ENCODE data around the gene PKD2L2.
A peak's percentile ranks its signal among the peaks of the same experiment; 100 is the strongest.
"Not testable (repeated sequence)": the region's sequence is repeated elsewhere in the genome, so short reads cannot be mapped to it uniquely, and the experiment has no call there.

PKD2L2 gene

DNA sequence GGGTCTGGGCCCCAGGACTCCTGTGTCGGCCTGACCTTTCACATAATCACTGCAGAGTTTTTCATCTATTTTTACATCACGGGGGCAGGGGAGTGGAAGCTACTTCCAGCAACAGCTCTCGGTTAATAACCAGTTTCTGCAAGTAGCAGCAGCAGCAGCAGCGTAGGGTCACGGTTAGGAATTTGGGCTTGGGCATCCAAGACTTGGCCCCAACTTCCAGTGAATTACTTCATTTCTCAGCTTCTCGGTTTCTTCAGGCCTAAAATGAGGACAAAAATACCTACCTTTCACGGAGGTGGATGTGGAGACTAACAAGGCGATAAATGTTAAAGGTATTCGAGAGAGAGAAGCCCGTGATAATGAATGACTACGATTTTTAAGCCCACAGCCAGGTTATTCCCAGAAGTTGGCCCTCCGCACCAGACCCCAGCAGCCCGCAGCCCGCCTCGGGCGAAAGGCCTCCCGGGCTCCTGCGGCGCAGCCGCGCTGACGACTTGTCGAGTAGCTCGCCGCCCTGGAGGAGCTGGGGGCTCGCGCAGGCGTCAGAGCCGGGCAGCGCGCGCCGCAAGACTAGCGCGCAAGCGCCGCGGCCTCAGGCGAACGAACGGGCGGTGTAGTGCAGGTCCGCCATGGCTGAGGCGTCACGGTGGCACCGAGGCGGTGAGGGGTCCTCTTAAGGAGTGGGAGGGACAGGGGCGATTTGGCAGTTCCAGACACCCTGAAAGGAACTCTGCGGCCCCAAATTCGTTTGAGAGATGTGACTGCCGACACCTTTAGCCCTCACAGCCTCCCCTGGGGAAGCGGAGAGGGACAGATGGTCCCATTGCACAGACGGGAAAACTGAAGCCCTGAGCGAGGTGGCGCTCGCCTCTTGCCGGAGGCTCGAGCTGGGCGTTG is at the start of gene PKD2L2:
TSS of gene PKD2L2 (plus strand) at position 595 of the 897 bp plus-strand sequence. CDS start at position 630, 35 bp downstream.
- DNase-seq = peak; percentile 75 to 77

DNA sequence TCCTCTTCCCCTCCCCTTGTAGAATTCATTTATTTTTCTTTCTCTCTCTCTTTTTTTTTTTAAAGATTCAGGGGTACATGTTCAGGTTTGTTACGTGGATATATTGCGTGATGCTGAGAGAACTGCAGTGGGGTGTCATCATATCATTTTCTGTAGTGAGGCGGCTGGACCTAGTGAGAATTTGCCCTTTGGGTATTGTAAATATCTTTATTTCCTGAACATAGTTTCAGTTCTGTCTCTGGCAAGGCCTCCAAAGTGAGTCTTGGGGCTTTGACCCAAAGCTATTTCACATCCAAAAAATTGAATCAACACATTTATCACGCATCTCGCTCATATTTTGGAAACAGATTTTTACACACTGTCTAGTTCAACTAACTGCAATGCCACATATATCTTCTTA is 47.0 kb upstream of the PKD2L2 start:
- no peak for DNase-seq

DNA sequence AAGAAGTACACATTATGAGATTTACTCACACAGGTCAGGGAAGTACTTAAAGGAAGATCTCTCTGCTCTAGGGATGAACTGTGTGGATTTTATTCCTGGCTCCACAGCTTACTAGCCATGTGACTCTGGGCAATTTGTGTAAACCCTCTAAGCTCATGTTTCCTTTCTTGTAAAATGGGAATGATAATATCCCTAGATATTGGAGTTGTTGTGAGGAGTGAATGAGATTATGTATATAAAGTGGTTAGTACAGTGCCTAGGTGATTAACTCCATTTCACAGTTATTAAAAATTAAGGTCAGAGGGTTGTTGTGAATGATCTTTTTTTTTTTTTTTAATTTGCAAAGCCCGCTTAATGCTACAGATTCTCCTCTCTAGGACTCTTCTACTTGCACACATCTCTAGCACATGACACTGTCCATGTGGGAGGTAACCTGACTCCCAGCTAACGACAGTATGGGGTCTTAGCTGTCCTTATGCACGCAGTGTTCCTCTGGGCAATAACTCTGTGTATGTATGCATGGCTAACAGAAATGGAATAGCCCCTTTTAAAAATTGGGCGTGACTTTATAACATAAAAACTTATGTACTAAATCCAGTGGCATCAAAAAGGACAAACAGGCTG is 45.5 kb upstream of the PKD2L2 start:
- no peak for DNase-seq

DNA sequence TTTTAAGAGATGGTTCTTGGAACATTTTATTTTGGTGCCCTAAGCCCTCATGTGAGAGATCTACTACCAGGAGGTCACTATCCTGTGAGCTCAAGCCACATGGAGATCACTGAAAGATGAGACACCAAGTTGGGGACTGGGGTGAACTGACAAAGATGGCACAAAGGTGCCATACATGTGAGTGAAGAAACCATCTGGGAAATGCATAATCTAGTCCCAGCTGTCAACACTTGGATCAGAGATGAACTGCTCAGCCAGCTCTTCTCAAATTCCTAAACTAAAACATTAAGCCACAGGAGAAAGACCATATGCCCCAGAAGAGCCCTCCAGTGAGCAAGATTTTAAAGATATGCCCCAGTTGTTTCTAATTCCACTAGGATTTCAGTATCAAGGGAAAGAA is 43.8 kb upstream of the PKD2L2 start:
- no peak for DNase-seq

DNA sequence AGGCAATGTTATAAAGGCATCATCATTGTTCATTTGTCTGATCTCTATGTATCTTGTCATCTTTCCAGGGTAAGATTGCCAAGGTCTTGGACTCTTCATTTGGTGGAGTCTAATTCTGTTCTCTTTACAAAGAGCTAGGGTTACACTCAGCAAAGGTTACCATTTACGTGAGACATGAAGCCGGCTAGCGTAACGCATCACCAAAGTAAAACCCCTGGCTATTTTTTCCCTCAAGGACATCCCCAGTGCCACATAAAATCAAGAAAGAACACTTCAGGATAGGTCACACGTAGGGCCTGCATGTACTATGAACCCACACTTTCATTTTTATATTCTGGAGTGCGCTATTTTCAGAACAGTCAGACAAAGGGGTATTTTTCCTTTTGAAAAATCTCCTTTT is 41.6 kb upstream of the PKD2L2 start:
- DNase-seq = no peak

DNA sequence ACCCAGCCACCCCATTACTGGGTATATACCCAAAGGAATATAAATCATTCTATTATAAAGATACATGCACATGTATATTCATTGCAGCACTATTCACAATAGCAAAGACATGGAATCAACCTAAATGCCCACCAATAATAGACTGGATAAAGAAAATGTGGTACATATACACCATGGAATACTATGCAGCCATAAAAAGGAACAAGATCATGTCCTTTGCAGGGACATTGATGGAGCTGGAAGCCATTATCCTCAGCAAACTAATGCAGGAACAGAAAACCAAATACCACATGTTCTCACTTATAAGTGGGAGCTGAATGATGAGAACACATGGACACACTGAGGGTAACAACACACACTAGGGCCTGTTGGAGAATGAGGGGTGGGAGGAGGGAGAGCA is 36.1 kb upstream of the PKD2L2 start:
- DNase-seq = not testable (repeated sequence)

DNA sequence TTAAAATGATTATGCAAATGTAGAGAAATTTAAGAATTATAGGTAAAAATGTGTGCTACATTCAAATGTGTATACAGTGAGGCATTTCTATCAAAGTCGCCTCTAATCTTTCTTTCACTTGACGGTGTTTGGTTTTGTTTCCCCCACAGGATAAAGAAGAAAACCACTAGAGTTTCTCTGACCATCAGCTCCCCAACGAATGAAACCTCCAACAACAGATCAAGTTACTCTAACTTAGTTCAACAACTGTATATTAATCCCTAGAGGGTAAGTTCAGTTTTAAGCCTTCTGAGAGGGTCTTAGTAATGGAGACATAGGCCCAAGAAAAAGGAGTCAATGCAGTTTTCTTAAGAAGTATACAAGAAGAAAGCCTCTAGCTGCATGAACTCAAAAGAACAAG is 33.1 kb upstream of the PKD2L2 start:
- DNase-seq = no peak

DNA sequence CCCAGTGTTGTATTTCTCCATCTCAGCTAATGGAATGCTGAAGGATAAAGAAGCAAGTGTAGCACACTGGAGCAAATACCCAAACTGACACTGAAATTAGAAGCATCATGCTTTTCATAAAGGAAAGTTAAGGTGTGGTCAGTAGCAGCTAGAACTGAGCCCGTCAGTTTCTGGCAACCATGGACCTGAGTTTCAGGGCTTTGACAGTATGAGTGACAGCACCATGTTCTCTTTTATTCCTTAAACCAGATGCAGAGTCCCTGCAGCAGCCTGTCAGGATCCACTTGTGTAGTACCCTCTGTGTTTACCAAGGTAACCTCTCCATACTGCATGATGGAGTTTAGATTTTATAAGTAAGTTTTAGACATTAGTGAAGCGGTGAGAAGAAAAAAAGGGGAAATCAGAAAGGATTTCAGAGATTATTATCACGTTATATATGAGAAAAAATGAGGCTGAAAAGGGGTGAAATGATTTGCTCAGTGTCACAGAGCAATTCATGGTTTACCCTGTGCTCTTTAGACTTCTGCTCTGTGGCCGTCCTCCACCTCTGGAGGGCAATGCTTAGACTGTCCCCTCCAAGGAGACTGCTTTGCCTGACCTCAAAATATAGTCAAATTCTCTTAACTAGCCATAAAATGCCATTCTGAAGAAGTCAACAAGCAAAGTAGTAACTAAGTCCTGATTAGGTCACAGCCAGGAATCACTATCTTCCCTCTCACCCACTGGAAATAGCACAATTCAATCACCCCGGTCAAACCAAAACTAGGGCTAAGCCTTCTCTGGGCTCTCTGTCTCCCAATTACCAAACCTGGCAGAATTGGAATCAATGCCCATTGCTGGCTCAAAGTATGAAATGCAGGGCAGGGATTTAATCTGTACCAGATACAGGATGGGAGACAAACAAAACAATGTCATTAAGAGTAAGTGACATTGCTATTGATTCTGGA is 32.1 kb upstream of the PKD2L2 start:
- DNase-seq = no peak

DNA sequence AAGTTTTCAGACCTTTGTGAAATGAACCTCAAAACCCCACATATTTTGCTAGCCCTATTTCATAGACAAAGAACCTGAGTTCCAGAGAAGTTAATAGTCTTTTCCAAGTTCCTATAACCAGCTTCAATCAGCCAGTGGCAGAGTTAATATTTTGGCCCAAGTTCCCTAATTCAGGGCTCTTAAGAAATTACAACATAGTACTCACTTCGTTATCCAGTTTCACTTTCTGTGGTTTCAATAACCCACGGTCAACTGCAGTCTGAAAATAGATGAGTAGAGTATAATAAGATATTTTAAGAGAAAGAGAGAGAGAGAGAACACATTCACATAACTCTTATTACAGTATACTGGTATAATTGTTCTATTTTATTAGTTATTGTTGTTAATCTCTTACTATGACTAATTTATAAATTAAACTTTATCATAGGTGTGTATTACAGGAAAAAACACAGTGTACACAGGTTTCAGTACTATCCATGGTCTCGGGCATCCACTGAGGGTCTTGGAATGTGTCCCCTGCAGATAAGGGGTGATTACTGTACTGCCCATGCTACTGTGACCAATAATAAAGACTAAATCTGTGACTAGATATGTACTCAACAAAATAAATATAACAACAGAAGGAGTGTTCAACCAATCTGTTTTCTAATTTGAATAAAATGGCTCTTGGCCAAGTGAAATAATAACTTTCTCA is 30.9 kb upstream of the PKD2L2 start:
- DNase-seq = peak; percentile 76 to 77

DNA sequence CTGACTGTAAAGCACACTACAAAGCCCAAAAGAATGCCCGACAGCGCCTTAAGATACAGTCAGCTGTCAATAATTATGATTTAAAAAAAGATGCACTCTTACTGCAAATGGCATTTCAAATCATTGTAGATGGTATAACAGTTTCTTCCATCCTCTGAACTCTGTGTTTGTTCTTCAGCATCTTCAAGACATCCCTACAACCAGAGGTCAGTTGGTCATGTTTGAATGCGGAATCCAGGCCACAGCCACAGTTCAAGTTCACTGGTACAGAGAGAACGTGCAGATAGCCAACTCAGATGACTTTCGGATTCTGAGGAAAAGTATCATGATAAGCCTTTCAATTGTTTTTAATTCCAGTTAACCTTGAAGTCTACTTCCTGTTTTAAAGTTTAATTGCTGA is 30.3 kb upstream of the PKD2L2 start:
- no peak for DNase-seq

DNA sequence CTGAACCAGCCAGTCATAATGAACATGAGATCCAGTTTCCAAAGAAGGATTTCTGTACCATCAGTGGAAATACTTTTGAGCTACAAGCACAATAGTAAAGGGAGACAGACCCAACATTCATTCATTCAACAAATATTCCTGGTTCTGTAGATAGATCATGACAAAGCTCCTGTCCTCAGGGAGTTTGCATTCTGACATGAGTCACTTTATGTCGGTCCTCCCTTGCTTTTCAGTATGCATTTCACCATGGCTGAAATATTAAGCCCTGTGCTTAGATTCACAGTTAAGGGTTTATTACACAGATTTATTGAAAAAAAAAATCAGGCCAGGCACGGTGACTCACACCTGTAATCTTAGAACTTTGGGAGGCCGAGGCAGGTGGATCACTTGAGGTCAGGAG is 27.0 kb upstream of the PKD2L2 start:
- no peak for DNase-seq

DNA sequence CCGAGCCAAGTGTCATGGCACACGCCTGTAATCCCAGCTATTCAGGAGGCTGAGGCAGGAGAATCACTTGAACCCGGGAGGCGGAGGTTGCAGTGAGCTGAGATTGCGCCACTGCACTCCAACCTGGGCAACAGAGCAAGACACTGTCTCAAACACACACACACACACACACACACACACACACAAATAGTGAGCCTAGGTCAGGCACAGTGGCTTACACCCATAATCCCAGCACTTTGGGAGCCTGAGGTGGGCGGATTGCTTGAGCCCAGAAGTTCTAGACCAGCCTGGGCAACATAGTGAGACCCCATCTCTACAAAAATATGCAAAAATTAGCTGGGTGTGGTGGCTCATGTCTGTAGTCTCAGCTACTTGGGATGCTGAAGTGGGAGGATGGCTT is 25.6 kb upstream of the PKD2L2 start:
- DNase-seq = not testable (repeated sequence)

DNA sequence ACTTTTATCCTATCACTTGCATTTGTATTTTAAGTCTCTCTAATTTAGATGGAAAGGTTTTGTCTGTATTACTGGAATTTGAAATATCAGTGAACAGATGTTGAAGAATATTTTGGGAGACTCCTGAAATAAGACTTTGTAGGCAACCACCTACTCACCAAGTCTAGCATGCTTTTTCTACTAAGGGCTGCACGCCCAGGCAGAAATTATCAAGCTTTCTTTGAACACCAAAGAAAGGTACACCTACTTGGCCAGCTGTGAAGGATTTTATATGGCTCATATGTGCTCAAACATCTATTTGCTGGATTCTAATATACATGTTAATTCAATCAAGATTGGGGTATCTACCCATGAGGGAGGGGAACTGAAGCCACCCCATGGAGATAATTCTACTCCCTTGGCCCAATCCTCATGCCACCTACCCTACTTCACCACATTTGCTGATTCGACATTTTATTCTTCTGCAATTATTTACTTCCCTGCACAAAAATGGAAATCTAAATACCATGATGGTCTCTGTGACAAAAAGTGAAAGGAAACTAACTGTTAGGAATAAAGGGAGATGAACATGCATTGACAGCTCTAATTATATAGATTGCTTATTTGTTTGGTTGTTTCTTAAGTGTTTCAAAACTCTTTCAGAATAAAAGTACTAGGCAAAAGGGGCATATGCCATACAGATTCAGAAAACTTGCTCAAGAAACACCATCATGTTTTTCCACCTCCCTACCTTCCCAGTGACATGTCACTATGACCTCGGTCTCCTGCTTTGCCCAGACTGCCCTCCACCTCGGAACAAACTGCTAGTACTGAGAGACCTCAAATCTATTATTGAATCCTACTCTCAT is 22.5 kb upstream of the PKD2L2 start:
- no peak for DNase-seq

DNA sequence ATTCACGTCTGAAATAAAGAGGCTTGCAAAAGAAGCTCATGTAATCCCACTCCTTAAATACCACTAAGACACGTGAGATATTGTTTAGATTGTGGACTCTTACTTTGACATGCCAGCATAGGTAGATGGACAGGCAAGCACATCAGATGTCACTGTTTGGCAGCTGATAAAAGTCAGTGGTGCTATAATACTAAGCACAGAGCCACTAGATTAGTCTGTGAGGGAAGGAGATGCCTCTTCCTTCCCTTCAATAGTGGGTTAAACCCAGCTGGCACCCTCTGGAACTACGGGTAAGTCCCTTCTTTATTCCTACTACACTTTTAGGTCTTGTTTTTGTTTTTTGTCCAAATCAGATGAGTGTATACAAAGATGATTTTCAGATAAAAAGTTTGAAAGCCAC is 21.6 kb upstream of the PKD2L2 start, which contains the start of gene MYOT:
TSS of gene MYOT (plus strand) at position 197 of the 400 bp plus-strand sequence. CDS start 2,792 bp downstream, outside the sequence.
- no peak for DNase-seq

DNA sequence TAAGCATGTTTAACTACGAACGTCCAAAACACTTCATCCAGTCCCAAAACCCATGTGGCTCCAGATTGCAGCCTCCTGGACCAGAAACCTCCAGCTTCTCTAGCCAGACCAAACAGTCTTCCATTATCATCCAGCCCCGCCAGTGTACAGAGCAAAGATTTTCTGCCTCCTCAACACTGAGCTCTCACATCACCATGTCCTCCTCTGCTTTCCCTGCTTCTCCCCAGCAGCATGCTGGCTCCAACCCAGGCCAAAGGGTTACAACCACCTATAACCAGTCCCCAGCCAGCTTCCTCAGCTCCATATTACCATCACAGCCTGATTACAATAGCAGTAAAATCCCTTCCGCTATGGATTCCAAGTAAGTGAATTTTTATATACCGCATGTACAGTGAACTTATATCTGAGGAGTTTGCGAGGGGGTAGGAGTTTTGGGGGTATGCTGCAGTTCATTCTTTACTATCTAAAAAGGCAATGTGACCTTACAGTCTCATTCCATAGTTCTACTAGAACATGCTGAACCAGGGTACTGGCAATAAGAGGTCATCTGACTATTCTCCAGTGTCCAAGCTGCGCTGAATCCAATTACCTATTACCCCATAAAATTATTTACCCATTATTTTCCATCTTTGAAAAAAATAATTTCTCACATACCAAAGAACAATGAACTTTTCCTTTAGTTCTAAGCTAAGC is 18.5 kb upstream of the PKD2L2 start:
- no peak for DNase-seq

DNA sequence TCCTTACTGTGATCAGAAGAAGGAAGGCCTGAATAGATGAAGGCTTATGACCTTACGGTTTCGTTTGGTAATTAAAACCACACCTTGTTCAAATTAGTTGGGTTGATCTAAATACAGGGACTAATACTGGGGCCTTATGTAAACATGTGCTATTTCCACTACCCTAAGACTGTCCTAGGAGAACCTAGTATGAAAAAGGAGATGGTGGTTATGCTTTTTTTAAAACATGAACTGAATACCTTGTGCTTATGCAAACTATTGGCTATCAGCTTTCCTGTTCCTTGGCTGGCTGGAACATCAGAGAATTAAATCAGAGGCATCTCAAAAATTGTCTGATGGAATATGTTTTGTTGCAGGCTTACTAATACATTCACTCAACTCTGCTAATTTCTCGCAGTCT is 17.7 kb upstream of the PKD2L2 start:
- DNase-seq = no peak

DNA sequence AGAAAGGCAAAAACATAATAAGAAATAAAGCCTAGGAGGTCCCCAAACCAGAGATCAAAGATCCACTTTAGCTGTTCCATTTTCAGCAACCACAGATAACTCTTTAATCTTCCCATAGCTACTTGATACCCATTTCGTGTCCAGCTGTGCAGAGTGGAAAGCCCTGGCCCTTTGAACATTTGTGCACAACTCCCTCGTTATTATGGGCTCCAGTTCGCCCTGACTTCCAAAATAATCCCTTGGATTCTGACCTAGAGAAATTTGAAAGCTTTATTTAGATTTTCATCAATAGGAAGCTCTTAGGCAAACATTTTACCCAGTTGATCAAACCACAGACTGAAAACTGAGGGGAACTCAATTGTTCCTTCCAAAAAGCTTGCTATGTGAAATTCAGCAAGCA is 16.8 kb upstream of the PKD2L2 start:
- no peak for DNase-seq

DNA sequence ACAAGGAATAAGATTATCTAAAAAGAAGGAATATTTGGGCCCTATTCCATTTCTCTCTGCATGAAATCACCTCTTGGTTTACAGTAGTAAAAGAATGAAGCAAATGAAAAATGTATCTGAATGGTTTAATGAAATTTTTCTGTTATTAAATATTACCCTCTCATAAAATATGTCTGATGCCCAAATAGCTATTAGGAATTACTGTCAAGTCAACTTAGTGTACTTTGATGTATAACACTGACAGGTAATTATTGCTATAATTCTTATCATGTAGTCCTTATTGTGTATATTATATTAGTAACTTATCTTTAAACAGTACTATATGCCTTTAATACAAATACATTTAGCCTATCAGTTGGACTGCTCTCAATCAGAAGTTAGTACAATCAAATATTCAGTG is 13.2 kb upstream of the PKD2L2 start:
- DNase-seq = no peak

DNA sequence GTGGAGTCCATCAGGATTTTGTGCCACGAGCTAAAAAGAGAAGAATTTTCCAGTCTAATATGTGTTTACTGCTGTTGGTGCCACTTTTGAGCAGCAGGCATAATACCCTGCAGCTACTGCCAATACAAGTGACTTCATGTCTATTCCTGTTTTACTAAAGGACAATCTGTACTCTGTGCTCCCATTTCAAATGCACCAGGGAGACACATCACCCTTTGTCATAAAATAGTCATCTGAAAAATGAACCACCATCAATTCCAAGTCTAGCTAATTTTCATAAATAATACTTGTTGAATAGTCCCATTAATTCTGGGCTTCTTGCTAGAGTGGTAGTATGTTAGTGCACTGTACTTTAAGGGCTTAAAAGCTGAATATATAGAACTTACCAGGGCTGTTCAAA is 8.9 kb upstream of the PKD2L2 start:
- DNase-seq = no peak

DNA sequence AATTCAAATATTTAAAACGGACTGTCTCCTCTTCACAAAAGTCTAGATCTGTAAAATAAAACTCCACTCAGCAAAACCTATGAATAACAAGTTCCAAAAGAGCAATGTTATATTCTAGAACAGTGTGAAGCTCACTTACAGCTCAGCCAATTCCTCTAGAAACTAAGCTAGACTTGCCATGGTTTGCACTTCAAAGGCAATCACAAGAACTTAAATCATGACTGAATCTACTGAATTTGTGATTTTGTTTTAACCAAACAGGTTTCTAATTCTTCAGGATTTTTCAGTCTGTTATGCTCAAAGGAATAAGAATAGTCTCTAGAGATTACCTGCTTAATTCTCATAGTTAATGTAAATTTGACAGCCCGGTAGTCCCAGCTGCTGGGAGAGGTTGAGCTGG is 1.4 kb upstream of the PKD2L2 start:
- DNase-seq = no peak

DNA sequence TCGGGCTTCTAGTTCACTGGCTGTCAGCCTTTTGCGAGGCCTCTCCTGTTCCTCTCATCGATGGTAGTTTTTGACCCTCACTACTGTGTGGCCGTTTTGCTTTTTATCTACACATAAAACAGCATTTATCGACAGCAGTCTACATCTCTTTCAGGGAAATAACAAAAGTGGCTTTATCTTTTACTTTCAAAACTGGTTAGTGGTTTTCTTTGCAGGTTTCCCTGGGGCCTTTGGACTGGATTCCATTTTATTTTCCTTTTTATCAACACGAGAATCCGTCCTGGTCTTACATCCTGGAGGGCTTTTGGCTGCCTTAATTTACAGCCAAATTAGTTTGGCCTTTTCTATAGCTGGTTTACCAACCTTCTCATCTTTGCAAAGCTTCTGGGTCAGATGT is 793 bp upstream of the PKD2L2 start:
- no peak for DNase-seq

Measured in inflammatory macrophage treated with lipopolysaccharide for 1 hour (primary cell).